Measurements from ENCODE around the gene P2RY11.

Gene P2RY11

DNA sequence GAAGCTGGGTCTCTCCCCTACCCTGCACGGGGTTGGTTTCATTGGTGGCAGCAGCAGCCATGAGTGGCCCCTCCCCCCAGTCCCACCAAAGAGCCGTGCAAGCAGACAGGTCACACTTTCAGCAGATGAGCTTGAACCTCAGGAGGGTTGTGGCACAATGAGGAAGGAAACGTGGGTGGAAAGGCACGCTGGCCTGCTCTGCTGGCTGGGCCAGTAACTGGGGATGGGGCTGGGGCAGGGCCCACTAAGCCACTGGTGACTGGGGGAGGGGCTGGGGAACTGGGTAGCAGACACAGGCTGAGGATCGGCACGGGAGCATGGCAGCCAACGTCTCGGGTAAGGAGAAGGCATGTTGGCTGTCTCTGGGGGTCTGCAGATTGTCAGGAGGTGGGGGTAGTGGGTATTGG is at the start of gene P2RY11:
Gene P2RY11, plus strand, starts transcription at position 289 of the 407 bp plus-strand sequence. Its CDS starts 29 bp downstream, at position 318.
- DNase-seq: no peak

DNA sequence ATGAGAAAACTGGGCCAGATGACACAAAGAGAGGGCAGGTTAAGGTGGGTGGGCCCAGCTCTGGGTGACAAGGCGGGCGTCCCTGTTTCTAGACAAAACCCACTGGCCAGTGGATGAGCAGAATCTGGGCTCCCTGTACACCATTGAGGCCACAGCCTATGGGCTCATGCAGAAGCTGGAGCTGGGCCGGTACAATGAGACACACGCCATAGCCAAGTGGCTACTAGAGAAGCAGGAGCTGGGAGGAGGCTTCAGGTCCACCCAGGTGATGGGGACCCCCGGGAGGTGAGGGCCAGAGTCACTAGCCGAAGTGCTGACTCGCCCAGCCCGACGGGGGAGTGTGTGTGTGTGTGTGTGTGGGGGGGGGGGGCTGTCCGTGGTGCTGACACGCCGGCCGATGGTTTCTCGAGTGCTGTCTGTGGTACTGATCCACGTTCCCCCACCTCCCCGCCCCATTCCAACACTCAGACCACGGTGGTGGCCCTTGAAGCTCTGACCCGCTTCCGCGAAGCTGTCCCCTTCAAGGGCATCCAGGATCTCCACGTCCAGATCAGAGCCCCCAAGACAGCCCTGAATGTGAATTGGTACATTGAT is 49.7 kb upstream of the P2RY11 start:
- DNase-seq: no peak

DNA sequence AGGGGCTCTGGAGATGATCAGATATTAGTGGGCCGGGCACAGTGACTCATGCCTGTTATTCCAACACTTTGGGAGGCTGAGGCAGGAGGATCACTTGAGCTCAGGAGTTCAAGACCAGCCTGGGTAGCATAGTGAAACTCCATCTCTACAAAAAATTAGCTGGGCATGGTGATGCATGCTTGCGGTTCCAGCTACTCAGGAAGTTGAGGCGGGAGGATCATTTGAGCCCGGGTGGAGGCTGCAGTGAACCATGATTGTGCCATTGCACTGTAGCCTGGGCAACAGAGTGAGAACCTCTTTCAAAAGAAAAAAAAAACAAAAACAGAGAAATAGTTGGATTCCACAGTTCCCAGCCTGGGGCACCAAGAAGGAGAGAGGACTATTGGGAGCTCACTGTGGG is 43.3 kb upstream of the P2RY11 start:
- DNase-seq: no peak

DNA sequence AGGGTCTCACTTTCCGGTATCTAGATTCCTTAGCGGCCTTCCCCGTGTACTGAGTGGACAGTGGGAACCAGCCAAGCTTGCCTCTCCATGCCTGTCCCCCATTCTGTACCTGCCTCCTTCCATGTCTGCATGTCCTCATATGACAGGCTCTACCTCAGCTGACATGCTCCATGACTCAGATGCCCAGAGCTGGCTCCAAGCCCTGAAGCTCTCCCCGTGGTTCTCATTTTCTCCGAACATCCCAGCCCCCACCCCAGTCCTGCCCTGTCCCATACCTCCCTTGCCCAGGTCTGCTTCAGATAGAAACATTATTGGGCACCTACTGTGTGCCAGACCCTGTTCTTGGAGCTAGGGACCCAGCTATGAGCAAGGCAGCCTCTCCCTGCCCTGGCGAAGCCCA is 42.4 kb upstream of the P2RY11 start:
- DNase-seq: no peak

- no peak for DNase-seq
Measured at GRCh38 chr19:10070730-10071446, 40.6 kb upstream of the P2RY11 start.

DNA sequence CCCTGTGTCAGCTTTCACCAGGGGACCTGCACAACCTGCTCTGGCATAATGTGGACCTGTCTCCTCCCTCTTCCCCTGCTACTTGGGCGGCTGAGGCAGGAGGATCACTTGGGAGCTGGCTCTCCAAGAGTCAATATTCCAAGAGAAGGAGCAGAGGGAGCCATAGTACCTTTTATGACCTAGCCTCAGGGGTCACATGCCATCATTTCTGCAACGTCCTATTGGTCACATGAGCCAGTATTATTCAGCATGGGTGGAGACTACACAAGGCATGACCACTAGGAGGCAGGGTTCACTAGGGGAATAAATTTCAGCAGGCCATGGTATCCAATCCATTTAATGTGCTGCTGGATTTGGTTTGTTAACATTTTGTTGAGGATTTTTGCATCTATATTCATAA is 37.3 kb upstream of the P2RY11 start:
- DNase-seq: peak; percentile 38 to 49

- no peak for DNase-seq
Measured at GRCh38 chr19:10076535-10076934, 35.0 kb upstream of the P2RY11 start.

DNA sequence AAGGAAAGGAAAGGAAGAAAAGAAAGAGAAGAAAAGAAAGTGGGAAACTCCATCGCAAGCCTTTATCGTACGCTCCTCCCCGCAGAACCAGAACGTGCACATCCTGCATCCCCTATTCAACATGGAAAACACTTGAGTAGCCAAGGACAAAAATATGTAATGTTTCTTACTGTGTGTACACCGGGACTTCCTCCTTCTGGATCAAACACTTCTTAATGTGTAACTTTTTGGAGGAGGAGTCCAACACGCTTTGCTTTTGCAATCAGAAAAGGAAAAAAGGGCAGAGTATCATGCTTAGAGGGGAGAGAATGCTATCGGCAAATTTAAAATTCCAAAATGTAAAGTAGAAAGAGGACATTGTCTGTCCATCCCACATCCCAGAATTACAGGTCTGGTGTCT is 33.2 kb upstream of the P2RY11 start:
- no peak for DNase-seq

GRCh38 chr19:10079031-10079453 is 32.5 kb upstream of the P2RY11 start:
- DNase-seq: no peak

GRCh38 chr19:10083911-10084310 is 27.6 kb upstream of the P2RY11 start:
- DNase-seq: no peak

- DNase-seq: no peak
Measured at GRCh38 chr19:10084803-10085202, 26.7 kb upstream of the P2RY11 start.

DNA sequence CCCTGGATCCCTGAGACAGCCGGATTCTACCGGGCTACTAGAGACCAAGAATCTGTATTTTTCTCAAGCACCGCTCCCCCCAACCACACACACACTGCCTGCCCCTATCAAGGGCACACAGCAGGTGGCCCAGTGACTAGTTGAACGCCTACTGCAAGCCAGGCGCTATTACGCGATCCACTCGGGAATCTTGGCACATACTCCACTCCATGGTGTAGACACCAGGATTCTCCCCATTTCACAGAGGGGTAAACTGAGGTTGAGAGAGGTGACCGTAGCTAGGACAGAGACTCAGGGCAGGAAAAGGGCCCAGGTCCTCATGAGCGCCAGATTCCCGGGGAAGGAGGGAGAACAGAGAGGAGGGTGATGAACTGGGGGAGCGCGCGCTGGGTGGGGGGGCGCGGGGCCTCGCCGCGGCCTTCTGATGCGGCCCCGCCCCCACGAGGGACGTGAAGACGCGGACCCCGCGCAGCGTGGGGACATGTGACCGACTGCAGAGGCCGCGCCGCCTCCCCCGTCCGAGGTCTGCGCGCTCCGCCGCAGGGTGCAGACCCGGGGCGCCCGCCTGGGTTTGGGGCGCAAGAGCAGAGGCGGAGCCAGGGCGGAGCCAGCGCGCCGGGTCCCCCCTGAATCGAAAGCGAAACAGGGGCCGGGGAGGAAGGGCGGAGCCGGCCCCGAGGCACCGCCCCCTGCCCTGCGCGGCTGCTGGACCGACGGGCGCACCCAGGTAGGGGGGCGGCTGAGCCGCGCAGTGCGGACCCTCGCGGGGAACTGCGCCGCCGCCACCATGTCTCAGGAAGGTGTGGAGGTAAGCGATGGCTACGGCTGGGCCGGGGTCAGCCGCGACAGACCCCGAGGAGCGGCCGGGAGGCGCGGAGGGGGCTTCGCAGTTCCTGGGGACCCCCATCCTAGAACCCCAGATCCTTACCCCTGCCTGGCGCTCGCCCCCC is 25.6 kb upstream of the P2RY11 start, which contains the start of gene SHFL:
Gene SHFL, plus strand, starts transcription at position 677 of the 950 bp plus-strand sequence. Its CDS starts 111 bp downstream, at position 788.
- DNase-seq: no peak

DNA sequence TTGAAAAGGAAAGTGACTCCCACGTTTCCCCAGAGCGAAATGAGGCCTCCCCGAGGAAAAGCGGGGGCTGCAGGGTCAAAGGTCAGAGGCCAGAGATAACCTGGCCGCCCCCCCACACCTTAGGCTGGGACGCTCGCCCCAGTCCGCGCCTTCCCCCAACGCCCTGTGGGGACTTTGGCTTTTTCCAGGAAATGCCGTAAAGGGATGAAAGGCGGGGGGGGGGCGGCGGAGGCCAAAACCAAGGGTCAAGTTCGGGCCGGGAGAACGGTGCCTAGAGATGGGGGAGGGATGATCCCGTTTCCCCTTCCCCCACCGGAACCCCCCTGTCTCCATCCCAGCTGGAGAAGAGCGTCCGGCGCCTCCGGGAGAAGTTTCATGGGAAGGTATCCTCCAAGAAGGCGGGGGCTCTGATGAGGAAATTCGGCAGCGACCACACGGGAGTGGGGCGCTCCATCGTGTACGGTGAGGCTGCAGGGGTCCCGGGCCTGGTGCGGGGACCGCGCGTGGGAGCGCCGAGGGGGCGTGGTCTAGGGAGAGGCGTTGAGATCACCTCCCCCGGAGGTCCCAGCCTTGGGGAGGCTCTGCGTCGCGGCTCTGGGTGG is 24.8 kb upstream of the P2RY11 start:
- DNase-seq: no peak

GRCh38 chr19:10087296-10088061 is 24.0 kb upstream of the P2RY11 start:
- DNase-seq: no peak

DNA sequence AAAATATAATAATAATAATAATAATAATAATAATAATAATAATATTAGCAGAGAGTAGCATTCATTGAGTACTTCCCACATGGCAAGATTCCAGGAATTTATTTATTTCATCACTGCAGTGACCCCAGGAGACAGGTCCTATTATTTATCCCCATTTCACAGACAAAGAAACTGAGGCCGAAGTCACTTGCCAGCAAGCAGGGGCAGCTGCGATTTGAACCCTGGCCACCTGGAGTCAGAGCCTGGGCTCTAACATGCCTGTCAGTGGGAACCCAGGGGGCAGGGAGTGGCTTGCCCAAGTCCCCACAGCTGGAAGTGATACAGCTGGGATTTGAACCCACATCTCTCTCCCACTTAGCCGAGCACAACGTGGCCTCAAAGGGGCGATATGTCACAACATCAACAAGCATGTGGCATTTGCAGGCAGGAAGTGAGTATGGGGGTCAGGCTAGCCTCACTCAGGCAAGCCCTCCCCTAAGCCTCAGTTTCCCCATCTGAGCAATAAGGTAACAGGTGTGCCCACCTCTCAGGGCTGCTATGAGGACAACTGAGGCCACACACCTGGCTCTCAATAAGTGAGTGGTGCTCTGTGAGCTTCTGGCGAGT is 22.4 kb upstream of the P2RY11 start:
- DNase-seq: no peak

DNA sequence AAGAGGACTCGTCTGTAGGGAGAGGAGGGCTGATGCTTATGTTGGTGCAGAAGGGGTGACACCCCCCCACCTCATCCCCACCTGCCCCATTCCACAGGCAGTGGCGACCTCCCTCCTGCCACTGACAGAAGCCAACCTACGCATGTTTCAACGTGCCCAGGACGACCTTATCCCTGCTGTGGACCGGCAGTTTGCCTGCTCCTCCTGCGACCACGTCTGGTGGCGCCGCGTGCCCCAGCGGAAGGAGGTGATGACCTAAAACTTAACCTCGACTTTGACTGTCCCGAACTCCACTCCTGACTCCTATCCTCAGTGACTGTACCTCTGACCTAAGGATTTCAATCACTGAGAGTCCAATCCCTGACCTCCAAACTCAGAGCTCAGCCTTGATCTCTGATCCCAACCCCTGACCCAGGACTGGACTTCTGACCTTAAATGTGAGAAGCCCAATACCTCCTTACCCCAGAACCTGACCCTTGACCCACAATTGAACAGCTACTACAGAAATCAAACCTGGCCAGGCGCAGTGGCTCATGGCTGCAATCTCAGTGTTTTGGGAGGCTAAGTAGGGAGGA is 21.6 kb upstream of the P2RY11 start:
- no peak for DNase-seq

DNA sequence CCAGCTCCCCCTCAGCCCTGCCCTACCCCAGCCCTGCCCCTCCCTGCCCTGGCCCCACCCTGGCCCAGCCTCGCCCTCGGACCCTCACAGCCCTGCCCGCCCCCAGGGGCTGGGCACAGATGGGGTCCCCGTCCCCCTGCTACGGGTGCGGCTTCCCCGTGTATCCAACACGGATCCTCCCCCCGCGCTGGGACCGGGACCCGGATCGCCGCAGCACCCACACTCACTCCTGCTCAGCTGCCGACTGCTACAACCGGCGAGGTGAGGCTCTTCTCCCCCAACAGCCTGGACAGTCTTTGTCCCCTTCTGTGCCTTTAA is 20.2 kb upstream of the P2RY11 start:
- no peak for DNase-seq

DNA sequence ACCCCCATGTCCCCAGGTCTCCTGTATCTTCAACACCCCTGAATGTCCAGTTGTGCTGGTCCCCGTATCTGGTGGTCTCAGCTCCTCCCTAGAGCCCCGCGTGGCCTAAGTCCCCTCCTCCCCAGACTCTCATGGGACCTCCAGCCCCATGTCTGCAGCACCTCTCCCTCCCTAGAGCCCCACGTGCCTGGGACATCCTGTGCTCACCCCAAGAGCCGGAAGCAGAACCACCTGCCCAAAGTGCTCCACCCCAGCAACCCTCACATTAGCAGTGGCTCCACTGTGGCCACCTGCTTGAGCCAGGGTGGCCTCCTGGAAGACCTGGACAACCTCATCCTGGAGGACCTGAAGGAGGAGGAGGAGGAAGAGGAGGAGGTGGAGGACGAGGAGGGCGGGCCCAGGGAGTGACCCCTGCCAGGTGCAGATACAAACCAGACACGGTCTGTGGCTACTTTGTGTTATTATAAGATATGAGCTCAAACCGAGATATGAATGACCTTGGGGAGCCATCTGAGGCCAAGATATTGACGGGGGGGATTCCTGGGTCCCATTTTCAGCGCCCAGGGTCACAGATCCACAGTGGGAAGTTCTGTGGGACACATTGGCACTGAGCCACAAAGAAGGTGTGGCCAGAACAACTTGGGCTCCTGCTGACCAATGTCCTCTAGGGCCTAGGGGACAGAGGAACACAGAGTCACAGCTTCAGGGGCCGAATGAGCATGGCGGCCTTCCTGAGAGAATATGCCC is 19.4 kb upstream of the P2RY11 start:
- DNase-seq: no peak

GRCh38 chr19:10092648-10093294 is 18.7 kb upstream of the P2RY11 start:
- no peak for DNase-seq
